Kidney epithelial cell (primary cell): Measurements from ENCODE around the gene PXDN. TPM values are rescaled to one million over a fixed set of nuclear protein-coding genes. Genes with fewer than 3 reads are reported as not detected.

Source experiments
- DNase-seq: peaks from one replicate; pipeline ENCODE4 v3.0.0-alpha.2; 2010; ENCODE audit warnings: low read depth
- H3K27me3 ChIP-seq: 2 replicates; pipeline ENCODE4 v1.6.0; 2011; ENCODE audit warnings: low read length; ENCODE audit not compliant: control insufficient read depth, insufficient read depth
- H3K36me3 ChIP-seq: 2 replicates; pipeline ENCODE4 v1.5.1; 2011; ENCODE audit warnings: low read length; ENCODE audit not compliant: control insufficient read depth, insufficient read depth
- H3K4me3 ChIP-seq: 2 replicates; pipeline ENCODE4 v1.5.1; 2011; ENCODE audit warnings: low read depth, mild to moderate bottlenecking, control low read depth, low read length
- total RNA-seq: library from RNA; depleted of rRNA; stranded (reverse); fragments of >200 nt; gene quantifications from 2 replicates; pipeline ENCODE4 v1.2.3, GENCODE V29; 2015
- TF ChIP-seq, protein P1 (sequence below): IDR thresholded peaks from 2 replicates; pipeline ENCODE4 v1.5.1; 2011; ENCODE audit warnings: mild to moderate bottlenecking, moderate library complexity, low read length, control low read depth, inconsistent platforms; ENCODE audit not compliant: insufficient read depth, poor library complexity, severe bottlenecking

The PXDN gene
- total RNA-seq, 1 donor from 2014 or later, result 287 TPM

DNA sequence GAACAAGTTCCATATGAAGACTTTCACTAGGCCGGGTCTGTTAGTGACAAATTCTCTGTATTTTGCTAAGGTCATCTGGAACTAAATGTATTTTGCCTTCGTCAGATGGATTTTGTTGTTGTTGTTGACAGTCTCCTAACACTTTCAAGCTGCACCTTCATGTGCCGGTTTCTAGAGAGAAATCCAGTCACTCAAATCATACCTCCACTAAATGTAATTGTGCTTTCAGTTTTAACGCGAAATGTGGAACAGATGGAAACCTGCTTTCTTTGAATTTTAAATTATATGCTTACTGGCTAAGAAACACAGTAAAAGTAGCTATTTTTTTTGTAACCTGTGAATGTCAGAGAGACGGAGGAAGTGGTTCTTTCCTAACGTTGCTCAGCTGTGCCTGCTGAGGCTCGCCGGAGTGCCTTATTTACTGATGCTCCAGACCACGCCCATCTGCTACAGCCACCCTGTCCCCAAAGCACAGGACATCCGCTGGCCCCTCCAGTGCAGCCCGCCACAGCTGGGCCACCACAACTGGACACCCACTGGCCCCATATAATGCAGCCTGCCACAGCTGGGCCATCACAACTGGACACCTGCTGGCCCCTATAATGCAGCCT, 134.7 kb downstream of the PXDN start:
- no peak for DNase-seq
- Histone ChIP-seq H3K4me3 (no peak overlapping the region), H3K36me3 (no peaks in the 10 kb centered on the region), H3K27me3 (no peaks in the 10 kb centered on the region)
- TF ChIP-seq, protein P1, sequence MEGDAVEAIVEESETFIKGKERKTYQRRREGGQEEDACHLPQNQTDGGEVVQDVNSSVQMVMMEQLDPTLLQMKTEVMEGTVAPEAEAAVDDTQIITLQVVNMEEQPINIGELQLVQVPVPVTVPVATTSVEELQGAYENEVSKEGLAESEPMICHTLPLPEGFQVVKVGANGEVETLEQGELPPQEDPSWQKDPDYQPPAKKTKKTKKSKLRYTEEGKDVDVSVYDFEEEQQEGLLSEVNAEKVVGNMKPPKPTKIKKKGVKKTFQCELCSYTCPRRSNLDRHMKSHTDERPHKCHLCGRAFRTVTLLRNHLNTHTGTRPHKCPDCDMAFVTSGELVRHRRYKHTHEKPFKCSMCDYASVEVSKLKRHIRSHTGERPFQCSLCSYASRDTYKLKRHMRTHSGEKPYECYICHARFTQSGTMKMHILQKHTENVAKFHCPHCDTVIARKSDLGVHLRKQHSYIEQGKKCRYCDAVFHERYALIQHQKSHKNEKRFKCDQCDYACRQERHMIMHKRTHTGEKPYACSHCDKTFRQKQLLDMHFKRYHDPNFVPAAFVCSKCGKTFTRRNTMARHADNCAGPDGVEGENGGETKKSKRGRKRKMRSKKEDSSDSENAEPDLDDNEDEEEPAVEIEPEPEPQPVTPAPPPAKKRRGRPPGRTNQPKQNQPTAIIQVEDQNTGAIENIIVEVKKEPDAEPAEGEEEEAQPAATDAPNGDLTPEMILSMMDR, result no peak

DNA sequence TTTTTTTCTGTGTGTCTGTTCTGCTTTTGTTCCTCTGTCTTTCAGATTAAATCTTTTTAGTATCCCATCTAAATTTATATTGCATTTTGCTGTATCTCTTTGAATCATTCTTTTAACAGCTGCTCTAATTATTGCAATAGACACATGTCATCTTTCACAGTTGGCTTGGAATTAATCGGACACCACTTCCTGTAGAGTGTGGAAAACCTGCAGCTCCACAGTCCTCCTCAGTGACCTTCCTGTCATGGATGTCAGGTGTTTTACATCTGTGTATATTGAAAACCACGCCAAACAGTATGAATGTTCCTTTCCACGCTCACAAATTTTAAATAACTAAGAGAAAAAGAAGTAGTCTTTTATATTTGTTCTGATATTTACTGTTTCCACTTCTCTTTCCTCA, 135.3 kb downstream of the PXDN start:
- H3K27me3 ChIP-seq, result no peaks in the 10 kb centered on the region
- no peaks in the 10 kb centered on the region for H3K36me3 ChIP-seq
- DNase-seq, result no peak
- no peak overlapping the region for H3K4me3 ChIP-seq
- TF ChIP-seq, protein P1, result no peak

DNA sequence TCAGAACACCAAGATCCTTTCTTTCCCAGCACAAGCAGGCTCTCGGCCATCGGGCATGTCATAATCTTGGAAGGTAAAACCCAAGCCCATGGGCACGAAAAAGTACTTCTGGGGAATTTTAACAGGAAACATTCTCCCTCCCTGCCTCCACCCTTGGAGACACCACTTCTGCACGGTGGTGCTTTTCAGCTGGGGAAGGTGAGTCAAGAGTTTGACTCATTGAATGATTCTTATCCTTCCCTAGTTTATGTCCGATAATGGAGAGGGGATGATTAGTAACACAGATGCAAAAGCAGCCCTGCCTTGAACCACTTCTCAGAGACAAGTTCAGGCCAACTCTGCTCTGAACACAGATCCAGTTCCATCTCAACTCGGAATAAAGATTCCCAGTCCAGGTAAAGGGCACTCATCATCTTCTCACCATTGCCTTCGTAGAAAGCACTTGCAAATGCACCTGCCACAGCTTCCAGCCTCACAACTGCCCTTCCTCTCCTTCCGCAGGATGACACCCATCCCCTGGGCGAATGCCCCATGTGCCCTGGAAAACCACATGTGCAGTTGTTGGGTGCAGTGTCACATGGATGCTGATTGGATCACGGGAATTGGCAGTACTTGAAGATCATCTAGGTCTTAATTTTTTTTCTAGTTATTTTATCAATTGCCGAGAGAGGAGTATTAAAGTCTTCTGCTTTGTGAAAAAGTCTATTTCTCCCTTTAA, 136.2 kb downstream of the PXDN start:
- TF ChIP-seq, protein P1, result no peak
- DNase-seq, result no peak
- Histone ChIP-seq H3K36me3 (no peaks in the 10 kb centered on the region), H3K4me3 (no peak overlapping the region), H3K27me3 (no peaks in the 10 kb centered on the region)

DNA sequence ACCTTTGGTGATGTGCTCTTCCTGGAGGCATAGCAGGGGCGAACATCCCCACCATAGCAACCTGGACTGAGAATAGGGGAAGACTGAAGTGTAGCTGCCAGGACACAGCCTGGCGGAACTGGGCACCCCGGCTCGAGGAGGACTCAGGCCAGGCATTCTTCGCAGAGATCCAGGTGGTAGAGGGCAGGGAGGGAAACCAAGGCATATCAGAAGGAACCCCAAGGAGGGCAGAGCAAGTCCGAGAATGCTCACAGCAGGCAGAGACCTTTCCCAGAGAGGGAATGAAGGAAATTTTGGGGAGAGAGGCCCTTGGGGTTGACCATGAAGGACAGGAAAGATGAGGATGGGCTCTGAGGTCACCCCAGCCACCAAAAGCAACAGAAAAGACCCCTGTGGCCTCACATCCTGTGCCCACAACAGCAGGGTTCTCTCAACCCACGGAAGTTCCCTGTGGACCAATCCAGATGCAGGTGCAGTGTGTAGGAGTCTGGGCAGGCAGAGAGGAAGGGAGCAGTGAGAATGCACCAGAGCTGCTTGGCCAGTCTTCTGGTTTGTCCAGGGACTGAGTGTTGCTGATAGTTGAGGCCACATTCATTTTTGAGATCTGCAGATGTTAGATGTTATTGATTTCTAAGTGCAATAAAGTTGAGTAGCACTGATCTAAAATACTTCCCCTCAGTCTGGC, 136.9 kb downstream of the PXDN start:
- Histone ChIP-seq H3K36me3 (no peaks in the 10 kb centered on the region), H3K4me3 (no peak overlapping the region), H3K27me3 (no peaks in the 10 kb centered on the region)
- TF ChIP-seq, protein P1, result no peak
- DNase-seq, result no peak

DNA sequence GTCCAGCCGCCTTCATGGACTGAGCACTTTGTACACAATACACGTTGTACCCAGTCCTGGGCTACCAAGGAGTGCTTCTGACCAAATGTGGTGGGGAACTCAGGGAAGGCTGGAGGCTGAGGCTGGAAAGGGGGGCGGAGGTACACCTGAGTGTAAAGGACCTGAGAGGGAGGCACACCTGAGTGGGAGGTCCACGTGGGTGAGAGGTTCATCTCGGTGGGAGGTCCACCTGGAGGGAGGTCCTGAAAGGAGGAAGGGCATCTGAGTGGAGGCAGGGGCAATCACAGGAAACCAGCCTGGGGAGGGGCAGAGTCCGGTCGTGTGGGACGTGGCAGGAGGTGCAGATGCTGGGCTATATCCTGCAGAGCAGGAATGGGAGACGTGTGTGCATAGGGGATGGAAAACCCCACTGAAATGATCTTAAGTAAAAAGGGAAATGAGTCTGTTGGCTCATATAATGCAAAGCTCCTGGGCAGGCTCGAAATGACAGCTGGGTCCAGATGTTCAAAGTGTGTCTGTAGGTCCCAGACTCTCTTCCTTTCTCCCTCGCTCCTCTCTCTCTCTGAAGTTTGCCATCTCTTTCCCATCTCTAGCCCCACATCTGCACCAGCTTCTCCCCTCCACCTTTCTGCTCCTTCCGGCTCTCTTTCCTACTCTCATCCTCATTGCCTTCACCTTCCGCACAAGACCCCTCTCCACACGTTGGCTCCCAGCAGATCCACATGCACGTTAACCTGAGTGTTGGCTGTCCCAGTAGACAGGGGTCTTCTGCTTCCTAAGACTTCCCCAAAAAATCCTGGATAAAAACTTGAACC, 137.7 kb downstream of the PXDN start:
- H3K36me3 ChIP-seq, result no peaks in the 10 kb centered on the region
- no peaks in the 10 kb centered on the region for H3K27me3 ChIP-seq
- TF ChIP-seq, protein P1, result no peak
- H3K4me3 ChIP-seq, result no peak overlapping the region
- no peak for DNase-seq
